Measurements from ENCODE around the gene CISD2. TPM values are rescaled to one million over a fixed set of nuclear protein-coding genes. Genes with fewer than 3 reads are reported as not detected.
A peak's percentile ranks its signal among the peaks of the same experiment; 100 is the strongest.
"Not testable (repeated sequence)": the region's sequence is repeated elsewhere in the genome, so short reads cannot be mapped to it uniquely, and the experiment has no call there.

The CISD2 gene
- total RNA-seq, 4 donors from 2014 or later: 9.9 to 11.1 (median 10.4) TPM

GRCh38 chr4:102858828-102859464, 9.8 kb upstream of the CISD2 start:
- no peaks in the 10 kb centered on the region for H3K27me3 ChIP-seq
- DNase-seq (ENCODE audit: low spot score in 2 of 2): no peak
- WGBS: 96% methylated on average over 2 of the region's 2 CpGs
- no peaks in the 10 kb centered on the region for H3K36me3 ChIP-seq
- H3K4me1 ChIP-seq: no peaks in the 10 kb centered on the region
- no peak for TF ChIP-seq EP300 (IDR thresholded peaks at IDR 0.05)
- no peak for TF ChIP-seq POLR2AphosphoS5 (IDR thresholded peaks at IDR 0.05)
- H3K4me3 ChIP-seq: no peak overlapping the region
- H3K27ac ChIP-seq: no peak overlapping the region
- no peaks in the 10 kb centered on the region for H3K9me3 ChIP-seq

GRCh38 chr4:102860611-102861324, 8.0 kb upstream of the CISD2 start:
- no peaks in the 10 kb centered on the region for H3K9me3 ChIP-seq
- WGBS: 100% methylated on average over 2 of the region's 2 CpGs
- H3K36me3 ChIP-seq: no peaks in the 10 kb centered on the region
- TF ChIP-seq POLR2A (IDR thresholded peaks at IDR 0.05): no peak
- no peak for DNase-seq (ENCODE audit: low spot score in 2 of 2)
- H3K27me3 ChIP-seq: no peaks in the 10 kb centered on the region
- no peak overlapping the region for H3K27ac ChIP-seq
- no peak overlapping the region for H3K4me3 ChIP-seq
- H3K4me1 ChIP-seq: no peaks in the 10 kb centered on the region

- WGBS: 90% methylated on average over 1 of the region's 1 CpG
- no peaks in the 10 kb centered on the region for H3K36me3 ChIP-seq
- H3K27ac ChIP-seq: no peak overlapping the region
- TF ChIP-seq POLR2AphosphoS5 (IDR thresholded peaks at IDR 0.05) (no peak), EP300 (IDR thresholded peaks at IDR 0.05) (no peak), CTCF (IDR thresholded peaks at IDR 0.05) (no peak), POLR2A (IDR thresholded peaks at IDR 0.05) (no peak)
- no peak for DNase-seq (ENCODE audit: low spot score in 2 of 2)
- no peaks in the 10 kb centered on the region for H3K4me1 ChIP-seq
- no peaks in the 10 kb centered on the region for H3K27me3 ChIP-seq
- H3K9me3 ChIP-seq: no peaks in the 10 kb centered on the region
- no peak overlapping the region for H3K4me3 ChIP-seq
These were observed 6.8 kb upstream of the CISD2 start for GRCh38 chr4:102862016-102862415.

- Histone ChIP-seq H3K9me3 (no peaks in the 10 kb centered on the region), H3K27me3 (no peaks in the 10 kb centered on the region), H3K27ac (no peak overlapping the region), H3K4me1 (peaks cover 2% of the 10 kb centered on the region), H3K4me3 (no peak overlapping the region), H3K36me3 (no peaks in the 10 kb centered on the region)
- TF ChIP-seq POLR2AphosphoS5 (IDR thresholded peaks at IDR 0.05): no peak
- no peak for TF ChIP-seq EP300 (IDR thresholded peaks at IDR 0.05)
- no peak for TF ChIP-seq CTCF (IDR thresholded peaks at IDR 0.05)
- TF ChIP-seq POLR2A (IDR thresholded peaks at IDR 0.05): no peak
- 100% methylated on average over 1 of the region's 1 CpG for WGBS
- no peak for DNase-seq (ENCODE audit: low spot score in 2 of 2)
These were observed 6.0 kb upstream of the CISD2 start for GRCh38 chr4:102862747-102863146.

- H3K27ac ChIP-seq; H3K27me3 ChIP-seq; H3K4me3 ChIP-seq; H3K9me3 ChIP-seq; H3K36me3 ChIP-seq; DNase-seq (ENCODE audit: low spot score in 2 of 2): not testable (repeated sequence)
- 95% methylated on average over 5 of the region's 5 CpGs for WGBS
- H3K4me1 ChIP-seq: peaks cover 17% of the 10 kb centered on the region
These were observed 3.5 kb upstream of the CISD2 start for GRCh38 chr4:102865327-102865726.

GRCh38 chr4:102867278-102868152, 1.3 kb upstream of the CISD2 start:
- Histone ChIP-seq H3K27me3 (no peaks in the 10 kb centered on the region), H3K27ac (peak overlapping the region; percentile 92), H3K9me3 (no peaks in the 10 kb centered on the region), H3K4me3 (peak overlapping the region; percentile 68), H3K4me1 (peaks cover 20% of the 10 kb centered on the region), H3K36me3 (no peaks in the 10 kb centered on the region)
- WGBS: 73% methylated on average over 12 of the region's 12 CpGs
- no peak for DNase-seq (ENCODE audit: low spot score in 2 of 2)
- TF ChIP-seq CTCF (IDR thresholded peaks at IDR 0.05) (no peak), POLR2AphosphoS5 (IDR thresholded peaks at IDR 0.05) (no peak), EP300 (IDR thresholded peaks at IDR 0.05) (no peak), POLR2A (IDR thresholded peaks at IDR 0.05) (no peak)
